Spinal cord (tissue), 10 donors: Measurements from ENCODE around the gene PAN3. TPM values are rescaled to one million over a fixed set of nuclear protein-coding genes. Genes with fewer than 3 reads are reported as not detected.
A peak's percentile ranks its signal among the peaks of the same experiment; 100 is the strongest.

Experiments
- DNase-seq, 6 donors: peaks; one replicate each; pipeline versions ENCODE4 v3.0.0 to v3.0.0-alpha.2; 2013 to 2015; ENCODE audit warnings: low spot score in 6 of 6, low read depth in 4 of 6
- H3K27ac ChIP-seq: one replicate; pipeline ENCODE4 v1.5.1; 2013; ENCODE audit warnings: low read depth, low read length, control low read depth
- H3K27me3 ChIP-seq: one replicate; pipeline ENCODE4 v1.6.1; 2013; ENCODE audit warnings: low read length; ENCODE audit not compliant: control insufficient read depth, insufficient read depth
- H3K36me3 ChIP-seq: one replicate; pipeline ENCODE4 v1.6.1; 2013; ENCODE audit warnings: low read length; ENCODE audit not compliant: control insufficient read depth, insufficient read depth
- H3K4me1 ChIP-seq: one replicate; pipeline ENCODE4 v1.6.1; 2013; ENCODE audit warnings: low read length; ENCODE audit not compliant: control insufficient read depth, insufficient read depth
- H3K4me3 ChIP-seq: one replicate; pipeline ENCODE4 v1.5.1; 2013; ENCODE audit warnings: low read depth, low read length, control low read depth
- H3K9me3 ChIP-seq: one replicate; pipeline ENCODE4 v1.6.1; 2013; ENCODE audit warnings: low read length; ENCODE audit not compliant: control insufficient read depth, insufficient read depth
- WGBS: methylation state at CpG from one replicate; pipeline ENCODE4 v1.1.5; 2013; ENCODE audit warnings: missing lambda C conversion rate; ENCODE audit not compliant: insufficient coverage; 5-methylcytosine and 5-hydroxymethylcytosine counted together
- long read RNA-seq, 4 donors: transcript quantifications; one replicate each; lab custom pipeline, GENCODE V29; 2026
- polyA plus RNA-seq, 2 donors: library from polyadenylated mRNA; unstranded; fragments of 120-200 nt; gene quantifications; one replicate each; pipeline ENCODE4 v1.2.1, GENCODE V29; 2013; ENCODE audit not compliant: insufficient read length in 2 of 2
- total RNA-seq, 2 donors: library from RNA; depleted of rRNA in 1 of 2; stranded (reverse); fragments of 120-200 nt in 1 of 2; fragments of >200 nt in 1 of 2; gene quantifications; one replicate each; pipeline versions ENCODE4 v1.2.3 to v1.2.4, GENCODE V29; 2013 to 2014
- donor health status: healthy.

The PAN3 gene, protein sequence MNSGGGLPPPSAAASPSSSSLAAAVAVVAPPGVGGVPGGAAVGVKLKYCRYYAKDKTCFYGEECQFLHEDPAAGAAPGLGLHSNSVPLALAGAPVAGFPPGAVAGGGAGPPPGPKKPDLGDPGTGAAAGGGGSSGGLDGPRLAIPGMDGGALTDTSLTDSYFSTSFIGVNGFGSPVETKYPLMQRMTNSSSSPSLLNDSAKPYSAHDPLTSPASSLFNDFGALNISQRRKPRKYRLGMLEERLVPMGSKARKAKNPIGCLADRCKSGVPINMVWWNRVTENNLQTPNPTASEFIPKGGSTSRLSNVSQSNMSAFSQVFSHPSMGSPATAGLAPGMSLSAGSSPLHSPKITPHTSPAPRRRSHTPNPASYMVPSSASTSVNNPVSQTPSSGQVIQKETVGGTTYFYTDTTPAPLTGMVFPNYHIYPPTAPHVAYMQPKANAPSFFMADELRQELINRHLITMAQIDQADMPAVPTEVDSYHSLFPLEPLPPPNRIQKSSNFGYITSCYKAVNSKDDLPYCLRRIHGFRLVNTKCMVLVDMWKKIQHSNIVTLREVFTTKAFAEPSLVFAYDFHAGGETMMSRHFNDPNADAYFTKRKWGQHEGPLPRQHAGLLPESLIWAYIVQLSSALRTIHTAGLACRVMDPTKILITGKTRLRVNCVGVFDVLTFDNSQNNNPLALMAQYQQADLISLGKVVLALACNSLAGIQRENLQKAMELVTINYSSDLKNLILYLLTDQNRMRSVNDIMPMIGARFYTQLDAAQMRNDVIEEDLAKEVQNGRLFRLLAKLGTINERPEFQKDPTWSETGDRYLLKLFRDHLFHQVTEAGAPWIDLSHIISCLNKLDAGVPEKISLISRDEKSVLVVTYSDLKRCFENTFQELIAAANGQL
- 10 to 100 TPM; 28.8 to 42.3 TPM for total RNA-seq
- 10 to 100 TPM; 28.9 to 32.3 TPM for polyA plus RNA-seq
- long read RNA-seq, donor 1 = 0 reads
- long read RNA-seq, donor 2 = 0 reads
- long read RNA-seq, donor 3 = 0 reads
- long read RNA-seq, donor 4 = 0 reads

DNA sequence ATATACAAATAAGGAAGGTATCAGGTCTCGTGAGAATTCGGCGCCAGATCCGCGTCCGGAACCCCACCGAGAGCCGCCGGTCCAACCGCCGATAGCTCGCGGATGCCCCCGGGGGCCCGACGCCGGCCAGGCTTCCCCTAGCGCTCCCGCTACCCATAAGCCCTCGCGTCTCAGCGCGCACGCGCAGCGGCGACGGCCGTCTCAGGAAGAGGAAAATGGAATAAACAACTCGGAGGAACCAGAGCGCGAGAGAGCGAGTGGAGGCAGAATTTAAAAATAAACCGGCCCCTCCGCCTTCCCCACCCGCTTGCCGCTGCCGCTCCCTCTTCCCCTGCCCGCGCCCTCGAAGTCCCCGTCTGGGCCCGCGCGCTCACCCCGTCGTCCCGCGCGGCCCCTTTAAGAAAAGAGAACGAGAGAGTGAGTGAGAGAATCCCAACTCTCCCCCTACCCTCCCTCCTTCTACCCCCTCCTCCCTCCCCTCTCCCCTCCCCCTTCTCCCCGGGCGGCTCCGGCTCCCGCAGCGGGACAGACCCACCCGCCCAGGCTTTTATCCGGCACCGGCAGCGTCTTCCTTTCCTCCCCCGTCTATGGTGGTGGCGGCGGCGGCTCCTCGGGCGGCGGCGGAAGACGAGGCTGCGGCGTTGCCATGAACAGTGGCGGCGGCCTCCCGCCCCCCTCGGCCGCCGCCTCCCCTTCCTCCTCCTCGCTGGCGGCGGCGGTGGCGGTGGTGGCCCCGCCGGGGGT lies at the start of gene PAN3:
Gene PAN3 (plus strand): TSS at position 534 of the 744 bp plus-strand sequence. CDS start 113 bp downstream, at position 647.
- WGBS = under 1% methylated on average over 70 of the region's 84 CpGs

DNA sequence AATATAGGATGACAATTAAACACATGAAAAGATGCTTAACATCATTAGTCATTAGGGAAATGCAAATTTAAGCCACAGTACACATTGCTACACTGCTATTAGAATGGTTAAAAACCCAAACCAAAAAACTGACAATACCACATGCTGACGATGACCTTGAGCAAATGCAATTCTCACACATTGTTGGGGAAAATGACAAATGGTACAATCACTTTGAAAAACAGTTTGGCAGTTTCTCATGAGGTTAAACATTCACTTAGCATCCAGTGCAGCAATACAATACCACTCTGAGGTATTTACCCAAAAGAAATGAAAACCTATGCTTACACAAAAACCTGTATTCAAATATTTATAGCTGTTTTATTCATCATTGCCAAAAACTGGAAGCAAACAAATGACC lies 49.3 kb upstream of the PAN3 start:
- WGBS = 100% methylated on average over 1 of the region's 1 CpG
- H3K27me3 ChIP-seq = no peaks in the 10 kb centered on the region
- DNase-seq = no peak
- no peaks in the 10 kb centered on the region for H3K36me3 ChIP-seq
- no peak overlapping the region for H3K27ac ChIP-seq
- H3K9me3 ChIP-seq = no peaks in the 10 kb centered on the region
- no peaks in the 10 kb centered on the region for H3K4me1 ChIP-seq
- no peak overlapping the region for H3K4me3 ChIP-seq

More for the DNA sequence above, at the start of gene PAN3:
- H3K9me3 ChIP-seq = no peaks in the 10 kb centered on the region
- peak within 1 kb of the TSS; percentile 56 for H3K4me3 ChIP-seq
- H3K27me3 ChIP-seq = no peaks in the 10 kb centered on the region
- peak; percentile 81 to 97 (median 88) for DNase-seq
- H3K27ac ChIP-seq = peak within 1 kb of the TSS; percentile 97
- no peaks in the 10 kb centered on the region for H3K36me3 ChIP-seq
- H3K4me1 ChIP-seq = peaks cover 20% of the 10 kb centered on the region

- WGBS = 44% methylated on average over 1 of the region's 2 CpGs
- H3K9me3 ChIP-seq = no peaks in the 10 kb centered on the region
- no peaks in the 10 kb centered on the region for H3K36me3 ChIP-seq
- no peaks in the 10 kb centered on the region for H3K4me1 ChIP-seq
- H3K27me3 ChIP-seq = no peaks in the 10 kb centered on the region
- H3K4me3 ChIP-seq = no peak overlapping the region
- H3K27ac ChIP-seq = no peak overlapping the region
- no peak for DNase-seq
These were observed 45.9 kb upstream of the PAN3 start for GRCh38 chr13:28092431-28092830.

GRCh38 chr13:28093881-28094280 lies 44.5 kb upstream of the PAN3 start:
- no peaks in the 10 kb centered on the region for H3K9me3 ChIP-seq
- no peak overlapping the region for H3K4me3 ChIP-seq
- no CpG with 5 or more reads among the region's 5 CpGs for WGBS
- H3K4me1 ChIP-seq = no peaks in the 10 kb centered on the region
- DNase-seq = no peak
- no peaks in the 10 kb centered on the region for H3K36me3 ChIP-seq
- H3K27ac ChIP-seq = no peak overlapping the region
- peaks cover 5% of the 10 kb centered on the region for H3K27me3 ChIP-seq

DNA sequence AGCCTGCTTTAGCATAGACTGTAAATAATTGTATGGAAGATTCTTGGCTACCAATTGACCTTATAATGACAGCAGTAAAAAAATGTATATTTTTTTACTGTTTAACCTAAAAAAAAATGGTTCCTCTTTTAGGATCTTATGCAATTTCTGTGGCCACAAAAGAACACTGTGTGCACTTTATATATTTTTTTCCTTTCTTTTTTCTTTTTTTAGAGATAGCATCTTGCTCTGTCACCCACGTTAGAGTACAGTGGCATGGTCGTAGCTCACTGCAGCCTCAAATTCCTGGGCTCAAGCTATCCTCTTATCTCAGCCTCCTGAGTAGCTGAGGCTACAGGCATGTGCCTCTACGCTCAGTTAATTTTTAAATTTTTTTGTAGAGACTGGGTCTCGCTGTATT lies 44.0 kb upstream of the PAN3 start:
- WGBS = 100% methylated on average over 2 of the region's 4 CpGs

DNA sequence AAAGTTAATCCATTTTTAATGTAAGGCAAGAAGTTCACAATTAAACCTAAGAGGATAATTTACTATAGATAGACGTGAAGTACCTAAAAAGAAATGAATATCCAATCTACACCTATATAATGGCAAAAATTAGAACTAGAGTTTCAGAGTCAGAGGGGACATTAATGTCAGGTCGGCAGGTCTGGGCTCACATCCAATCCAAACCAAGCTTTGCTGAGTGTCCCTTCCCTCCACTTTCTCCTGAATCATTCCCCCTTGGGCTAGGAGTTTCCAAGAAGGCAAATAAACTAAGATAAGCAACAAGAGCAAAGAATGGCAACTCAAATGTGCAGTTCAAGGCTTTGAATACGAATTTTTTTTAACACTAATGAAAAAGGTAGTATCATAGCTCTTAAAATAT lies 40.8 kb upstream of the PAN3 start:
- Histone ChIP-seq H3K9me3 (no peaks in the 10 kb centered on the region), H3K4me3 (no peak overlapping the region), H3K36me3 (no peaks in the 10 kb centered on the region), H3K4me1 (peaks cover 7% of the 10 kb centered on the region), H3K27ac (no peak overlapping the region), H3K27me3 (peaks cover 19% of the 10 kb centered on the region)
- no peak for DNase-seq
- WGBS = 86% methylated on average over 1 of the region's 3 CpGs

More for the DNA sequence above, 44.0 kb upstream of the PAN3 start:
- no peak for DNase-seq
- peaks cover 7% of the 10 kb centered on the region for H3K27me3 ChIP-seq
- H3K9me3 ChIP-seq = no peaks in the 10 kb centered on the region
- no peaks in the 10 kb centered on the region for H3K36me3 ChIP-seq
- H3K27ac ChIP-seq = no peak overlapping the region
- H3K4me3 ChIP-seq = no peak overlapping the region
- H3K4me1 ChIP-seq = no peaks in the 10 kb centered on the region

DNA sequence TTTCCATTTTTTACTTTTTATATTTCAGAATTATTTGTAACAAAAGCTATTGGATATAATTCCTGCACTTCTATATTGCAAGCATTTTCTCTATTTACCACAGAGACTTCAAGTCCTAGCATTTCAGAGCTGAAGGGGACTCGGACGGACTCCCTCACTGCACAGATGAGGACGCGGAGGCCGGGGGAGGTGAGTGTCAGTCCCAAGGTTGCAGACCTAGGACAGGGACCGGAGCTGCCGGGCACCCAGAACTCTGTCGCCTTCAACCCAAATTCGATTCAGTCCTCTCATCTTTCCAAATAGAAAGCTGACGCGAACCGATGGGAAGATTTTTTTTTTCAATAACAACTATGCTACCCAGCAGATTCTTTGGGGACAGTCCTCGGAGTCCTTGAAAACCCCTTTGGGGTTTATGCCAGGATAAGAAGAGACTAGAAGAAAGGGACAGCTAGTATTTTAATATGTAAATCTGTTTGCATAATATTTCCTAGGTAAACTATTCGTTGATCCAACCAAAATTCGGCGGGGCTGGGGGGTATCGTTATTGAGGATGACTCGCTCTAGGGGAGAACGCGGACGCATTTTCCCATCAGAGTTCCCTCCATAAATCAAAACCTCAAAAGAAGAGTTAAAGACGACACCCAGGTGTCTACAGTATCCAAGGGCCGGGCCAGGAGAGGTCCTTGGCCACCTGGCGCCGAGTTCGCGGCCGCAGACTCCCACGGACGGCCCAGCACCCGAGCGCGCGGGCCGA lies 38.8 kb upstream of the PAN3 start:
- H3K36me3 ChIP-seq = no peaks in the 10 kb centered on the region
- H3K9me3 ChIP-seq = no peaks in the 10 kb centered on the region
- DNase-seq = peak in 1 of 6 donors; percentile 15
- peaks cover 7% of the 10 kb centered on the region for H3K4me1 ChIP-seq
- H3K27ac ChIP-seq = no peak overlapping the region
- peak overlapping the region; percentile 16 for H3K4me3 ChIP-seq
- H3K27me3 ChIP-seq = peaks cover 19% of the 10 kb centered on the region
- 7% methylated on average over 22 of the region's 35 CpGs for WGBS

- no peaks in the 10 kb centered on the region for H3K9me3 ChIP-seq
- peaks cover 19% of the 10 kb centered on the region for H3K27me3 ChIP-seq
- H3K4me3 ChIP-seq = peak within 1 kb of the TSS; percentile 32
- no peak within 1 kb of the TSS for H3K27ac ChIP-seq
- DNase-seq = peak in 4 of 6 donors; percentile 32 to 87 (median 55)
- H3K4me1 ChIP-seq = peaks cover 7% of the 10 kb centered on the region
- no peaks in the 10 kb centered on the region for H3K36me3 ChIP-seq
- under 1% methylated on average over 106 of the region's 106 CpGs for WGBS
These were observed 37.9 kb upstream of the PAN3 start, which contains the start of gene FLT3 for GRCh38 chr13:28100150-28101121. Gene FLT3, minus strand, starts transcription at chr13:28100576. Its CDS starts 66 bp downstream, at chr13:28100510.
